Stimulated activated CD8-positive, alpha-beta memory T cell treated with anti-CD3 and anti-CD28 coated beads, Interleukin-15, amount 100 ng/mL, for 1 hour (primary cell): Measurements from ENCODE around the gene STARD13.

Experiments used
- DNase-seq: peaks from one replicate; pipeline ENCODE4 v3.0.0-alpha.2; 2020; ENCODE audit warnings: low read depth

STARD13 gene

DNA sequence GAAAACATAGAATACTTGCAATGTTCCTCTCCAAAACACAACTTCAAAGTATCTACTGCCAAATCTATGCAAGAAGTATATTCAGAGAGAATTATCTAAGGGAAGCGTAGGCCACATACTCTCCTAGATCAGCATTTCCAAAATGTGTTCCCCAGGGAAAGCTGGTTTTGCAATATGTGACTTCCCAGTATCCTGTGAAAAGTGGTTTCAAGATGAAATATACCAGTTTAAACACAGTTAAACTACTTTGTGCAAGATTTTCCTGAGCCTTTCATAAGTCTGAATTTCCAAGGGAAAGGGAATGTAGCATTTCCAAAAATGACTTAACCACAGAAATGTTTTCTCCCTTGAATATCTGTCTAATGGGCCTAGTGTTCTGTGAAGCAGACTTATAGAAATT, 7.6 kb downstream of the STARD13 start:
- no peak for DNase-seq

DNA sequence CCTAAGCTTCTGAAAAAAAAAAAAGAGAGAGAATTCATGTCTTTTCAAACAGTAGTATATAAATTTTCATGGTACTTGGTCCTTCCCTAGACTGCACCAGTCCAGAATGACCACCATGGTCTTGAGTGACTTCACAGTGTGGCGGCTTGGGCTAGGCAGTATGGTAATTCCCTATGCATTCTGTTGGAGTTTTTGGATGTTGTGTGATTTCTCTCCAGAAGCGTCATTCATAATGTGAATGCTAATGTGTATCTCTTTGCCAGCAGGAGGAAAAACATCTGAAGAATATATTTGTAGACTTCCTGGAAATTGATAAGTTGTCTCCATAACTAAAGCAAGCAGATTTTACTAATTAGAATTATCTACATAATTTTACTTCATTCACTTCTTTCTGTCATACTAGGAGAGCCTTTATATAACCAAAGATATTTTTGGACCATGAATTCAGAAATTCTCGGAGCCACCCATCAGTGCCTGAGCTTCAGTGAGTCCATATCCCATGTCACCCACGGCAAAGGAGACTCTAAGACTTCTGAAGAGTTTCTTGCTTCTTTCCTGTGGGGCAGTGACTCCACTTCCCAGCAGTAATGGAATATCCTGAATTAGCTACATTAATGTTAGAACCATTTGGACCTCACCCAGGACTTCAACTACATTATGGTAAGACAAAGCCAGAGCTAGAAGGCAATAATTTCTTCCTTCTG, 8.4 kb downstream of the STARD13 start:
- no peak for DNase-seq

DNA sequence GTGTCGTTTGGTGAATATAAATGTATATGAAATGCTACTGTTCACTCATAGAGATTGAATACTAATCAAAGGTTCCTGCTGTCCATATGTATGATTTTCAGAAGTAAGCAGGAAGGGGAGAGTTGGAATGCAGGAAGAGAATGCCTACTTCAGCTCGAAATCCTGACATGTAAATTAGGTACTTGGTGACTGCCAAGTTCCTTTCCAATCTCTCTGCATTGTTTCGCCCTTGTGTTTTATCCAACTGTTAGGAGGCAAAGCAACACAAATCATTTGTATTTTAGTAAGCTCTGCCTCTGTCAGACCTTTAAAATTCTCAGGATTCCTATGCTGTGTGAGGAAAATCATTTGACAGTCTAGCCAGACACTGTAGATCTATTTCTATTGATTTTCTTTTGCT, 9.0 kb downstream of the STARD13 start:
- no peak for DNase-seq

DNA sequence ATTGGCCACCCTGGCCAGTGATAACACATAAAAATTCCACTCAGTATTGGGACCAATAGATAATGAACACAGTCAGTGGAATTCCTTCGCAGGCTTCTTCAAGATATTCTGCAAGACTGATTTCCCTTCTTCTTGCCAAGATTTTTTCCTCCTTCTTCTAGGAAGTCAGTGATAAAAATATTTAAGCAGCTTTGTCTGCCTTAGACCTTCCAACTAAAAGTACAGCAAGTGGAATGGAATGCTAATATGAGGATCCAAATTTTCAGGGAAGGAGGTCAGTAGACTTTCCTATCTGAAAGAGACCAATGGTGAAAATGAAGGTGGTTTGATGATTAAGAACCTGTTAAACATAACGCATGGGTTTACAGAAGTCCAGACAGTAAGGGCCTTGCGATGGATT, 9.6 kb downstream of the STARD13 start:
- DNase-seq: no peak

DNA sequence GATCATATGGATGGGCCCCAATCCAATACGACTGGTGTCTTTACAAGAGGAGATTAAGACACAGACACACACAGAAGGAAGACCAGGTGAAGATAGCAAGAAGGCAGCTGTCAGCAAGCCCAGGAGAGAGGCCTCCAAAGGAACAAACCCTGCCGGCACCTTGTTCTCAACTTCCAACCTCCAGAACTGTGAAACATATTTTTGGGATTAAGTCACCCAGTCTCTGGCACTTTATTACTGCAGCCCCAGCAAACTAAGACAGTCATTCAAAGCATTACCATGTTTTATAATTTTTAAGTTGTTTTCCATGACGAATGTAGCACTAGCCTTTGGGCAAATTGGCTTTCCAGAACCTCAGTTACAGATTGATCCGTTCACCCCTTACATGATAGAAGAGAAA, 11.3 kb downstream of the STARD13 start:
- no peak for DNase-seq

DNA sequence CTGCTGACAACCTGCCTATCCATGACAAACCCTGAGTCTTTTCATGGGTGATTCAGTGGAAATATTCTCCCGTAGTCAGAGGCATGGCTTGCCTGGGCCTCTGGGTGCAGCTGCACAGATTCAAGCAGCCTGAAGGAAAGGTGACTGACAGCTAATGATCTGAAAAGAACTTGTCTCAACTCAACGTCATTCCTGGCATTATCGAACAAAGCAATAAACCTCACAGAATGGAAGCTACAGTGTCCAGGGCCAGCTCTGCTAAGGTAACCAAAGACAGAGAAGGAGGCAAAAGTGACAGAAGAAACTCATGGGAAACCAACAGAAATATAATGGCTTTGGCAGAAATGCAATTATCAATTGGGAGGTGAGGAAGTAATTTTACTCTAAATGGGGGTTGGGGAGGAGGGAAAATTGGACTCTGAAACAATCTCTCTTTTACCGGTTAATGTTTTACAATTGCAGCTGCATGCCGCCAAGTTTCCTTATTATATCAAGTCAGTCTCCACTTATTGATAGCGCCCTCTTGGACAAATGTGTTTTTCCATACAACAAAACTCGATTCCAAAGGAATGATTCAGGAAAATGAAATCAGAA, 12.9 kb downstream of the STARD13 start:
- no peak for DNase-seq

DNA sequence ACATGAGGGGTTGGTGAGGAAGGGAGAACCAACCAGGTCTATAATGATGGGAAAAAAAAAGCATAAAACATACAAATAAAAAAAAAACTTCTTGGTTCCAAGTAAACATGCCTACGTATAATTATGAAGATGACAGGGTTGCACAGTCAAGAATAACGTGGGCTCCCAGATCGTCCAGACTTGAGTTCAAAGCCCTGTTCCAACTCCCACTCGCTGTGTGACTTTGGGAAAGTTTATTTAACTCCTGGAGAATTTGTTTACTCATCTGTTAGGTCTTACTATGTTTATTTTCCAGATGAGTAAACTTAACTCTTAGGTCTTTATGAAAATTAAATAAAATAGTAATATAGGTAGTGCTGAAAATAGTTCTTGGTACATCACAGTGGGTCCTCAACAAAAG, 13.8 kb downstream of the STARD13 start:
- no peak for DNase-seq

DNA sequence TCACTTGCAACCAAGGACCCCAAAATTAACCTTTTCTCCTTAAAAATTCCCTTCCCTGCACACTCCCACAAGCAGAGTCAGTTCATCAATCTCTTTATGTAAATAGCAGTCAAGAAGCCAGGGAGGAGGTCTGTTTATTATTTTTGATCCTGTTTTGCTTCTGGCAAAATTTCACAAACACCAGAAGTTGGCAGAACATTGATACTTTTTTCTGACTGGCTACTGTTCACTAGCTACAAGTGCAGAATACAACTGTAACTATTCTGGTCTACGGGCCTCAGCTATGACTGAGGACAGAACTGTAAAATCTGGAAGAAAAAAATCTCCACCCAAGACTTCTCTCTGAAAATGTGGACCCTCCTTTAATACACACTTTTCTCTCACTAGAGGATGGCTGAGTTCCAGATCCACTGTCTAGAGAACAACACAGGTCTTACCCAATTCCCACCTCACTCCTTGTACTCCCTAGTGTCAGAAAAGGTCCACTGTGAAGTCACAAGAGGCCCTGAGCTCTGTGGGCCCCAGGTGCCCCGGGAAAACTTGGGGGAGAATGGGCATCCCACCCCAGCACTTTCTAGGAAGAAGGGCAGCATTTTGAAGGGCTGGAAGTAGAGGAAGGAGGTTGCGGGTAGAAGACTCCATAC, 14.5 kb downstream of the STARD13 start:
- no peak for DNase-seq

DNA sequence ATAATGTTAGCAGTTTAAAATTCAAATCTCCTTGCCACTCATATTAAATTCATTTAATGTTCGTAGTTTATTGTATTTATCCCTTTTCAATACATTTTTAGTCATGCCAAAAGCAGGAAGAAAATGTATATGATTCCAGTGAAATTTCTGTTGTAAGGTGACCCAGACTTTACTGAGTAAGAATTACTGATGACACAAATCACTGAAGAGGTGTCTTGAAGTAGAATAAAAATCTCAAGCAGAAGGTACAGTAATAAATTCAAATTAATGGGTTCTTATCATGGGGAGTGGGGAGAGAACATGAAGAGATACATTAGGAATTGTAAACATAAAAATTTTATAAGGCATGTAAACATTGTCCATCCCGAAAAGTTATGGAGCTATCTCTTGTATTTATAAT, 19.9 kb downstream of the STARD13 start:
- no peak for DNase-seq

DNA sequence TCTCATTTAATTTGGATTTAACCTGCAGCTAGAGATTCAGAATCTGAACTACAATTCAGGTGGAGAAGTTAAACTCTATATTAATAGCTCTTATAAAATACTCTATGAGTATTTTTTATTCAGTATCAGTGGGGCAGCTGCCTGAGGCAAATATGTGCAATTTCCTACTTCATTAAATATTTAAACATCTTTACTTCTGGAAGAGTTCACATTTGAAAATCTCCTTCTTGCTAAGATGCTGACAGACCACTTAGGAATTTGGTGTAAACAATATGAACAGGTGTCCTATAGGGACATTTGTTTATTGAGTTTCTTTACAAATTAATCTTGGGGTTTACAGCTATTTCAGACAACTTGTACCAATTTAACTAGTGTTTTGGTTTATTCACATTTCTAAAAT, 20.4 kb downstream of the STARD13 start:
- DNase-seq: no peak

DNA sequence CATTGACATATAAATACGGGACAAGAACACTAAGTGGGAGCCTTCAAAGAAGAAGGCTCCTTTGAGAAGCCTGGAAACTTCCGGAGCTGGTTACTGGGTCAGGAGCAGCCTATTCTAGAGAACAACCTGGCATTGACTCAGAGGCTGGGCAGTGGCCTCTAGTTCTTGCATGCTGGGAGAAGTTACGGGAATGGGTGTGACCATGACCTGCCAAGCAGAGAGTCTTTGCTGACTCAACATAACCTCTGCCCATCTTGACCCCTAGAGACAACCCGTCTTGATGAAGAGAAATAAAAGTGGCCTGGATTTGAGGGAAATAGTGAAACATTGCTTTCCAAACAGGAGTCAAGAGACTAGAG, 21.0 kb downstream of the STARD13 start:
- DNase-seq: no peak

DNA sequence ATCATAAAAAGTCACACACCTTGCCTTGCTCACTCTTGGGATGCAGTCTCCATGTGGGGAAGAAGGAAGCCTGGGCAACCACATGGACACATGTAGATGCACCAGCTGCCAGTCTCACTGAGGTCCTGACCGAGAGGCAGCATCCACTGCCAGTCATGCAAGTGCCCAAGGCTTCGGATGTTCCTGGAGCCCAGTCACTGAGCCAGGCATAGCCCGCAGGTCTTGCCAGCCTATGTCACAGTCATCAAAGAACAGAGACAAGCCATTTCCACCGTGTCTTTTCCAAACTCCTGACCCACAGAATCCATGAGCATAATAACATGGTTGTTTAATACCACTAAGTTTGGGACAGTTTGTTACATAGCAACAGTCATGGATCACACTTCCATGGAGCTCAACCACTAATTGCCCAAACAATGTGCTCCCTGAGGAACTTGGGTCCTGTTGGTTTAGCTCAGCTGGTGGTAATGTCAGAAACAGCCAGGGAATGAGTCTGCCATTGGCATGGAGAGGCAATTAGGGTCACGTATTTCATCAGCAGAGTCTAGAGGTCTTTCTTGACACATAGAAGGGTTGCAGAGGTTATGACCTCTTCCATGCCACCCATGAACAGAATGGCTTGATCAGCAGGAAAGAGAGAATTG, 21.5 kb downstream of the STARD13 start:
- no peak for DNase-seq

DNA sequence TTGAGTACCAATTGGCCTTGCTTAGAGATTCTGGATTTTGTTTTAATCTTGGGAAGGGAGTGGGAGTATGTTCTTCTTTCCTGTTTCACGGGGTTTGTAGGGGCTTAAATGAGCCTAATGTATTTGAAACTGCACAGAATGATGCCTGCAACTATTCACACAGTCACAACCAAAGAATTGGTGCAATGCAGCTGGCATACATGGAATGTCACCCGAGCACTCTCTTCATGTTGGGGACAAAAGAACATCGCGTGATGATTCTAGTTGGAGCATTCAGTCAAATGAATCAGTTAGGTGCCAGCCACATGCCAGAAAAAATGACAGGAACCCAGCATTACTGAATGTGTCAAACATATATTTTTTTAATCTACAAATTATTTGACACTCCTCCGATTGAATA, 22.1 kb downstream of the STARD13 start:
- no peak for DNase-seq

DNA sequence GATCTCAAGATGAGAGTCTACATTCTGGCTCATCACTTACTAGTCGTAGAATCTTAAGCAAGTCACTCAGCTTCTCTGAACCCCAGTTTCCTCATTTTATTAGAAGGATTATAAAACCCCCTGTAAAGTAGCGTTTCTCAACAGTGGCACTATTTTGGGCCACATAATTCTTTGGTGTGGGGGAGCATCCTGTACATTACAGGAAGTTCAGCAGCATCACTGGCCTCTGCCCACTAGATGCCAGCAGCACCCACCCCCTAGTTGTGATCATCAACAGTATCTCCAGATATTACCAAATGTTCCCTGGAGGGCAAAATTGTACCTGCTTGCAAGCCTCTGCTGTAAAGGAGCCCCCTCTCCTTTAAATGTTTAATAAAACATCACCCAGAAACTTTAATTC, 22.6 kb downstream of the STARD13 start:
- no peak for DNase-seq

DNA sequence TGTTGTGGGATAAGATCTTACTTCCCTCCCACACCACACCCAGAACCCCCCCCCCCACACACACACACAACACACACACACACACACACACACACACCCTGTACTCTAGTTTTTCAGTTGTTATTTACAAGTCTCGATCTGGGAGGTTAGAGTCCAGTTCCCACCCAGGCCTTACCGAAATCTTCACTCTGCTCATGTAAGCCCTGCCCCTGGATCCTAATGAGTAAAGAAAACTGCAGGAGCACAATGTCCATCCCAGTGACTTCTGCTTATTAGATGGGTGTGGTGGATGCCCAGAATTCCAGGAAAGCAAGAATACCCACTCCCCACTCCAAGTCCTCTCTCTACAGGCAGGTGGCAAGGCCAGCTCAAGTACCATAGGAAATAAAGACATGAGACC, 23.0 kb downstream of the STARD13 start:
- no peak for DNase-seq

DNA sequence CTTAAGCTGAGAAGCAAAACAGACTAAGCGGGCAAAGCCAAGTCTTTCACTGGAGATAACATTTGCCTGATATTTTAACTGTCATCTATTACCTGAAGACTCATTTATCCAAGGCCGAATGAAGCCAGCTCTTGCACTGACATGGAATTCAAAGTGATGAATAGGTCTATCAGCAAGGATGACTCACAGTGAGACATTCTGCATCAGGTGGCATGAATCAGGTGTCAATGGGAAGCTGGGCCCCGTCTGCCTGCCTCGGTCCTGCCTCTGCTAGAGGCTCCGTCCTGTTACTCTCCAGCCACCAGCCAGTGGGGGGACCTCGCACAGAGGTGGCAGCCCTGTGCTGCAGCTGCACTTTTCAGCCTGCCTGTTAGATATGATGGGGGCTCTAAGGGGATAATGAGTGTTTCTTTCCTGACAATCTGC, 23.5 kb downstream of the STARD13 start:
- no peak for DNase-seq

DNA sequence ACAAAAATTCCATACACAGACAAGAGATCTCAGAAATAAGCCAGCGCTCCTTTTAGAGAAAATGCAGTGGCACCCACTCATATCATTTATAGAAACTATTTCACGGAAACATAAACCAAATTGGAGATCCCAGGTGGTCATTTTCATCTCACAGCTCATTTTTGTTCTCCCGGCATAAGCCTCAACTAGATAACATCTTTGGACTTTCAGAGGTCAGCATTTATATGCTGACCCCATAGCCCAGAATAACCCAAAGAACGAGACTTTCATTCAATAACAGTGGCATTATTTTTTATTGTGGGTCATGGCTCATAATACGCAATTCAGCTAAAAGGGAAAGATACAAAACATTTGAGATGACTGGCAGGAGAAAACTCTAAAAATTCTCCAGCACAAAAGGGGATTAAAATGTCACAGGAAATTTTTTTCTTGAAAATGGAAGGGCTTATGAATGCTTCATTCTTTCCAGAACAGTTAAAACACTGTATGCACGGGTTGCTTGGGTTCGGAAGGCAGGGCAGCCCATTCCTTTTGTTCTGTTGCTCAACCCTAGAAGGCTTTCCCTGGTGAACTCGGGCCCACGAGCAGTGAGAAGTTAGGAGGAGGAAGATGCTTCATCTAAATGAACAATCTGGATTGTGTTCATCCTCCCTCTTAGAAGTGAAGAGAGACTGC, 24.0 kb downstream of the STARD13 start:
- DNase-seq: no peak

DNA sequence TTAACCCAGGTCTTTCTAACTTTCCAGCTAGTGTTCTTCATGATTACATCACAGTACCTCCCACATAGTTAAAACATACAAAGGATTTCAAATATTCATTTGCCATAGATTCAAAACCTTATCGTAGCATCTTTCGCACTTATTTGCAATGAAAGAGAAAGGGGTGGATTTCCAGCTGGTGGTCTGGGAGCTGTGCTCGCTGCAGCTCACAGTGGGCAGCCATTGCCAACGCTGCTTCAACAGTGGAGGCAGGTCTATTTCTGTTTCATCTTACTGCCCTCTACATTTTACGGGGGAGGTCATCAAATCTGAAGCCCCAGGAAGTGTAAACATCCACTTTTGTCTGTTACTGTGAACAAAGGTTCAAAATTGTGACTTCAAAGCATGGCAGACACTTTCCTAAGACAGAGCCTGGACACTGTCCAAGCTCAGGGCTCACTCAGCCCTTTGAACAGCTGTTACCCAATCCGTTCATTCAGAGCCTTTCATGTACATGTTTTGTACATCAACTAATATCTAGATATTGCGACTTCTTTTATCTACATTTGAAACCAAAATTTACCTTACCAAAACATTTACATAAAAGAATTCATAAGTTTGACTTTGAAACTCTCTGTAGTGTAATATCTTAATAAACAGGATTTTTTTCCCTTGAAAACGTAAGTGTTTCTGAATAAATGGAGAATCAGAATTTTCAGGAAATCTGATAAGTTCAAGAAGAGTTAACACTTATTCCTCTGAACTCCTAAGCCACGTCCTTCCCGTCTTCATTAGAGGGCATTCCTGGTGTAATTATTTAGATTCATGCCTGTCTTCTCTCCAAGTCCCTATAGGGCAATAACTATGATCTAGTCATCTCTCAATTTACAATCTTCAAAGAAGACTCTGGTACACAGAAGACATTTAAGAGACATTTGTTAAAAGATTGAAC, 25.1 kb downstream of the STARD13 start:
- DNase-seq: no peak

DNA sequence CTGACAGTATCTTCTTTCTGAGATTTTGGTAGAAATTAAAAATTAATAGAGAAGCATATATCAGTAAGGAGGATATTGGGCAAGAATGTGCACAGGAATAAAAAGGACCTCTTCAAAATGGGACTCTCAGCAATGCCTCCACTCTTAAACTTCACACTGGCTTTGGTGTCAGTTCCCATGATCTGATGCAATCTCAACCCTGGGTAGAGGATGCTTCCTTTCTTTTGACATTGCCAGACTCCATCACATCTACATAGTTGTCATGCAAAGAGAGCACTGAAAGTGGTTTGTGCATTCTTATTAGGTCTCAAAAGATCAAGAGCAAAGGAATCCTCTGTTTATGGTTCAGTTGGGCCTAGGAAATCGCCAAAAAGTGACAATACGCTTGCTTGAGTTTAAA, 26.3 kb downstream of the STARD13 start:
- DNase-seq: no peak

DNA sequence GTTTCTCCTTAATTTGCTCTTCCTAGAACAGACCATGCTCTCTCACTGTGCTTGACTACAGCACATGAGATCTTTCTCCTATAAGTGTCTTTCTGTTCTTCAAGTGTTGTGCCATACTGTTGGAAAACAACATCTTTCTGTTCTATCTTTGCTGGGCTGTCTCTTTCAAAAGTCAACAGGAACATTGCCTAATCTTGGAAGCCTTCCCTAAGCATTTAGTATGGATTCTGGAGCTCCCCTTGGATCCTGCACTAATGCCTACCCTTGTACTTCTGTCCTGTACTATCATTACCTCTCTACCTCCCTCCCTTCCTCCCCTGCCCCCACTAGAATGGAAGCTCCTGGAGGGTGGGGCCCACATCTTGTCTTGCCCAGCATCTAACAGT, 26.8 kb downstream of the STARD13 start:
- DNase-seq: no peak
